ENCODE measurements around the gene KCNE2.
"Not testable (repeated sequence)": the region's sequence is repeated elsewhere in the genome, so short reads cannot be mapped to it uniquely, and the experiment has no call there.

GRCh38 chr21:34383724-34384415, 20.1 kb downstream of the KCNE2 start:
- TF ChIP-seq, protein P1, sequence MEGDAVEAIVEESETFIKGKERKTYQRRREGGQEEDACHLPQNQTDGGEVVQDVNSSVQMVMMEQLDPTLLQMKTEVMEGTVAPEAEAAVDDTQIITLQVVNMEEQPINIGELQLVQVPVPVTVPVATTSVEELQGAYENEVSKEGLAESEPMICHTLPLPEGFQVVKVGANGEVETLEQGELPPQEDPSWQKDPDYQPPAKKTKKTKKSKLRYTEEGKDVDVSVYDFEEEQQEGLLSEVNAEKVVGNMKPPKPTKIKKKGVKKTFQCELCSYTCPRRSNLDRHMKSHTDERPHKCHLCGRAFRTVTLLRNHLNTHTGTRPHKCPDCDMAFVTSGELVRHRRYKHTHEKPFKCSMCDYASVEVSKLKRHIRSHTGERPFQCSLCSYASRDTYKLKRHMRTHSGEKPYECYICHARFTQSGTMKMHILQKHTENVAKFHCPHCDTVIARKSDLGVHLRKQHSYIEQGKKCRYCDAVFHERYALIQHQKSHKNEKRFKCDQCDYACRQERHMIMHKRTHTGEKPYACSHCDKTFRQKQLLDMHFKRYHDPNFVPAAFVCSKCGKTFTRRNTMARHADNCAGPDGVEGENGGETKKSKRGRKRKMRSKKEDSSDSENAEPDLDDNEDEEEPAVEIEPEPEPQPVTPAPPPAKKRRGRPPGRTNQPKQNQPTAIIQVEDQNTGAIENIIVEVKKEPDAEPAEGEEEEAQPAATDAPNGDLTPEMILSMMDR (IDR thresholded peaks at IDR 0.05; ENCODE audit: borderline replicate concordance, extremely low read depth, low read length, poor library complexity, severe bottlenecking), result not testable (repeated sequence)
- not testable (repeated sequence) for TF ChIP-seq EZH2 (IDR thresholded peaks at IDR 0.05; ENCODE audit: borderline replicate concordance, low read depth, low read length, severe bottlenecking)
